Measurements from ENCODE around the gene SUMO4.

The SUMO4 gene

GRCh38 chr6:149389509-149390297, 10.4 kb upstream of the SUMO4 start:
- no peak for DNase-seq (ENCODE audit: low spot score)

GRCh38 chr6:149392093-149392492, 8.0 kb upstream of the SUMO4 start:
- DNase-seq (ENCODE audit: low spot score) = no peak

GRCh38 chr6:149392535-149392934, 7.5 kb upstream of the SUMO4 start:
- no peak for DNase-seq (ENCODE audit: low spot score)

- DNase-seq (ENCODE audit: low spot score) = no peak
Observed at GRCh38 chr6:149393002-149393679, 6.9 kb upstream of the SUMO4 start.

GRCh38 chr6:149395185-149395584, 4.9 kb upstream of the SUMO4 start:
- no peak for DNase-seq (ENCODE audit: low spot score)

- DNase-seq (ENCODE audit: low spot score) = no peak
Observed at GRCh38 chr6:149397384-149397783, 2.7 kb upstream of the SUMO4 start.

GRCh38 chr6:149403534-149403933, 3.5 kb downstream of the SUMO4 start:
- DNase-seq (ENCODE audit: low spot score) = no peak

- DNase-seq (ENCODE audit: low spot score) = no peak
Observed at GRCh38 chr6:149405823-149406765, 6.0 kb downstream of the SUMO4 start.

GRCh38 chr6:149409617-149410016, 9.6 kb downstream of the SUMO4 start:
- DNase-seq (ENCODE audit: low spot score) = no peak

- no peak for DNase-seq (ENCODE audit: low spot score)
Observed at GRCh38 chr6:149410557-149410956, 10.5 kb downstream of the SUMO4 start.

- no peak for DNase-seq (ENCODE audit: low spot score)
Observed at GRCh38 chr6:149414009-149414408, 13.9 kb downstream of the SUMO4 start.

- no peak for DNase-seq (ENCODE audit: low spot score)
Observed at GRCh38 chr6:149414821-149415220, 14.8 kb downstream of the SUMO4 start.

- no peak for DNase-seq (ENCODE audit: low spot score)
Observed at GRCh38 chr6:149419696-149420404, 19.8 kb downstream of the SUMO4 start.

GRCh38 chr6:149421132-149421531, 21.1 kb downstream of the SUMO4 start:
- DNase-seq (ENCODE audit: low spot score) = no peak

- no peak for DNase-seq (ENCODE audit: low spot score)
Observed at GRCh38 chr6:149422581-149422980, 22.5 kb downstream of the SUMO4 start.

GRCh38 chr6:149423964-149424440, 23.9 kb downstream of the SUMO4 start:
- DNase-seq (ENCODE audit: low spot score) = no peak

GRCh38 chr6:149425224-149425623, 25.2 kb downstream of the SUMO4 start:
- no peak for DNase-seq (ENCODE audit: low spot score)

GRCh38 chr6:149425754-149426153, 25.7 kb downstream of the SUMO4 start:
- no peak for DNase-seq (ENCODE audit: low spot score)

- DNase-seq (ENCODE audit: low spot score) = no peak
Observed at GRCh38 chr6:149428606-149429005, 28.5 kb downstream of the SUMO4 start.

- no peak for DNase-seq (ENCODE audit: low spot score)
Observed at GRCh38 chr6:149429427-149430360, 29.6 kb downstream of the SUMO4 start.
